ENCODE data around the gene PLEKHA3. TPM values are rescaled to one million over a fixed set of nuclear protein-coding genes. Genes with fewer than 3 reads are reported as not detected.

Gene PLEKHA3
- total RNA-seq, 3 donors from 2014 or later (not counting 1 experiment from before 2014, with no cell fraction given): 22.6 to 39.1 (median 34.5) TPM

DNA sequence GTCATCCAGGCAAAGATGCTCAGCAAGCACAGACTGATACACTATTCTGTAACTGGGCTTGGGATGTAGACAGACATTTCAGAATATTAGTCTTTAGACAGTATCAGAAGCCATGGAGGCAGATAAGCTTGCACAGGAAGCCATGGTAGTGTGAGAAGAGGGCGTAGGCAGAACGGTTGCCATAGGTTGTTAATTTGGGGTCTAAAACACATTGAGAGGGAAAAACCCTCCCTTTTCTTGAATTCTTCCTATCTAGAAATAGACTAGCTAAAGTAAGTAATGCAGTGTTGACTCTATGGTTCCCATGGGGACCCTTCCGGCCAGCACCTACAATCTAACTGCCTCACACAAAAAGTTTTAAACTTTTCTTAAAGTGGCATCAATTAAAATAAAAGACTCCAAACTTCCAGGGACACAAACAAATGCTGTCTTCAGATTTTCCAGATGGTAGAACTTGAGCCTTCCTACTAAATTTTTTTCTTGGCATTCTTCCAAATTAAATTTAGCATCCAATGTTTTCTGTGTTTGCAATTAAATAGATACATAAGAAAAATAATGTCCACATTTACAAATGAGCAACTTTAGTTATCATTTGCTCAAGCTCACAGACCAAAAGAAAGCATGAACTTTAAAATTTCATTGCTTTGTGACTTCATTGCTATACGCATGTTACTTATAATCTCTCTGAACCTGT, 31.1 kb upstream of the PLEKHA3 start:
- Histone ChIP-seq H3K27me3 (ENCODE audit: control insufficient read depth, insufficient read depth, low read length) (no peaks in the 10 kb centered on the region), H3K4me1 (ENCODE audit: control insufficient read depth, insufficient read depth, low read length) (peaks cover 13% of the 10 kb centered on the region), H3K36me3 (ENCODE audit: control insufficient read depth, insufficient read depth, low read length) (peaks cover 24% of the 10 kb centered on the region), H3K27ac (ENCODE audit: low read length) (no peak overlapping the region), H3K4me3 (ENCODE audit: low read length) (no peak overlapping the region), H3K9me3 (ENCODE audit: control insufficient read depth, insufficient read depth, low read length) (no peaks in the 10 kb centered on the region)
- TF ChIP-seq, protein P1, sequence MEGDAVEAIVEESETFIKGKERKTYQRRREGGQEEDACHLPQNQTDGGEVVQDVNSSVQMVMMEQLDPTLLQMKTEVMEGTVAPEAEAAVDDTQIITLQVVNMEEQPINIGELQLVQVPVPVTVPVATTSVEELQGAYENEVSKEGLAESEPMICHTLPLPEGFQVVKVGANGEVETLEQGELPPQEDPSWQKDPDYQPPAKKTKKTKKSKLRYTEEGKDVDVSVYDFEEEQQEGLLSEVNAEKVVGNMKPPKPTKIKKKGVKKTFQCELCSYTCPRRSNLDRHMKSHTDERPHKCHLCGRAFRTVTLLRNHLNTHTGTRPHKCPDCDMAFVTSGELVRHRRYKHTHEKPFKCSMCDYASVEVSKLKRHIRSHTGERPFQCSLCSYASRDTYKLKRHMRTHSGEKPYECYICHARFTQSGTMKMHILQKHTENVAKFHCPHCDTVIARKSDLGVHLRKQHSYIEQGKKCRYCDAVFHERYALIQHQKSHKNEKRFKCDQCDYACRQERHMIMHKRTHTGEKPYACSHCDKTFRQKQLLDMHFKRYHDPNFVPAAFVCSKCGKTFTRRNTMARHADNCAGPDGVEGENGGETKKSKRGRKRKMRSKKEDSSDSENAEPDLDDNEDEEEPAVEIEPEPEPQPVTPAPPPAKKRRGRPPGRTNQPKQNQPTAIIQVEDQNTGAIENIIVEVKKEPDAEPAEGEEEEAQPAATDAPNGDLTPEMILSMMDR (IDR thresholded peaks at IDR 0.05): no peak
- H3K27ac Mint-ChIP-seq: peak overlapping the region; percentile 2 to 17
- ATAC-seq (no peak), DNase-seq (peak in 1 of 2 donors; percentile 23)
- intact Hi-C loops (cut with micrococcal nuclease): no loop called here
- 74% methylated on average over 3 of the region's 4 CpGs for WGBS (ENCODE audit: insufficient coverage)
- peaks cover 34 to 37% of the 10 kb centered on the region in 2 donors for H3K4me1 Mint-ChIP-seq
- no peaks in the 10 kb centered on the region for H3K9me3 Mint-ChIP-seq
- H3K36me3 Mint-ChIP-seq: no peaks in the 10 kb centered on the region
- peak overlapping the region; percentile 88 for H3K4me3 Mint-ChIP-seq
- H3K27me3 Mint-ChIP-seq (ENCODE audit: low read depth in 2 of 2): no peaks in the 10 kb centered on the region

DNA sequence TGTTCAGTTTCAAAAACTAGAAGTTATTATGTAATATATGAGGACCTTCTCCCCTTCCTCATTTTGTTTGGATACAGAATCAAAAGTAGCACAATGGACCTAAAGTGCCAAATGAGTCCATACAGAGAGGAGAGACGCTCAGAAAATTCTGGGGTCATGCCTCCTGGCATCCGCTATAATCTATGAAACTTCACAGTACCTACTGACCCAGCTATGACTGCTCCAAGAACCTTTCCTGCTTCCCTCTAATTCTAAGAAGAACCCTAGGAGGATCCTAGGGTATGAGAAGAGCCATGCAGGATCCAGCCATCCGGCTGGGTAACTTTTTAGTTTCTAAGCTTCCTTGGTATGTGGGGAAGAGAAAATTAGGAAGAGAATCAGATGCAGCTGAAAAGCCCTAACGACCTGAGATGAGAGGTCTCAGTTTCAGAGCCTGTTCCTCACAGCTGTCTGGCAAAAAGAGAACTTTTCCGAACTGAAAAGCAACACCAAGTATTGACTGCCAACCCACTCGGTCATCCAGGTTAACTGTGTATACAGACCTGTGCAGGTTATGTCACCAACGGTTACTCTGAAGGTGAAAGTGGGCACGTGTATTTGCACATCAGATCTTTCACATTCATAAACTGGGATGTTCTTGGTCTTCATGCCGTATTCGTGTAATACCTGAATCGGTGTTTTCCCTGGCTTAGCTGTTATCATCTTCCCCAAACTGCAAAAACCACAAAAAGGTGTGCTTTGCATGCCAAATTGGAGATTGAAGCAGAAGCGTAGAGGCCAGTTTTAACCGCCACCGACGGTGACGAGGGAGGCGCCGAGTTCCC, 30.3 kb upstream of the PLEKHA3 start:
- ATAC-seq (no peak), DNase-seq (peak in 1 of 2 donors; percentile 92)
- TF ChIP-seq, protein P1 (IDR thresholded peaks at IDR 0.05): no peak
- Histone ChIP-seq H3K4me1 (ENCODE audit: control insufficient read depth, insufficient read depth, low read length) (peaks cover 13% of the 10 kb centered on the region), H3K27me3 (ENCODE audit: control insufficient read depth, insufficient read depth, low read length) (no peaks in the 10 kb centered on the region), H3K9me3 (ENCODE audit: control insufficient read depth, insufficient read depth, low read length) (no peaks in the 10 kb centered on the region), H3K27ac (ENCODE audit: low read length) (peak overlapping the region; percentile 83), H3K4me3 (ENCODE audit: low read length) (peak overlapping the region; percentile 94), H3K36me3 (ENCODE audit: control insufficient read depth, insufficient read depth, low read length) (peaks cover 19% of the 10 kb centered on the region)
- H3K4me1 Mint-ChIP-seq: peaks cover 34 to 37% of the 10 kb centered on the region in 2 donors
- H3K9me3 Mint-ChIP-seq: no peaks in the 10 kb centered on the region
- H3K4me3 Mint-ChIP-seq: peak overlapping the region; percentile 88
- peaks cover 4 to 7% of the 10 kb centered on the region in 2 donors for H3K27me3 Mint-ChIP-seq (ENCODE audit: low read depth in 2 of 2)
- 14% methylated on average over 18 of the region's 18 CpGs for WGBS (ENCODE audit: insufficient coverage)
- H3K27ac Mint-ChIP-seq: peak overlapping the region; percentile 17 to 92
- H3K36me3 Mint-ChIP-seq: no peaks in the 10 kb centered on the region
- intact Hi-C loops (cut with micrococcal nuclease): no loop called here

DNA sequence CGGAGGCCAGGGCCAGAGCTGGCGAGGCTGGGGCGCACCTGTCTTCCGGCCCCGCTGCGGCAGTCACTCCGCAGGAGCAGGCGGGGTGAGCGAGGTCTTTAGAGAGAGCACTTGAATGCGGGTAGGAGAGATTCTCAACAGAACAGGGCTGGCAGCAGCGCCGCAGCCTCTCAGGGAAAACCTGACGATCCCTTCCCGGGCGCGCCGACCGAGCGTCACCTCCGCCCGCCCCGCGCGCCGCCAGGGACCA, 29.8 kb upstream of the PLEKHA3 start:
- Histone ChIP-seq H3K4me3 (ENCODE audit: low read length) (peak overlapping the region; percentile 94), H3K27ac (ENCODE audit: low read length) (peak overlapping the region; percentile 83), H3K27me3 (ENCODE audit: control insufficient read depth, insufficient read depth, low read length) (no peaks in the 10 kb centered on the region), H3K9me3 (ENCODE audit: control insufficient read depth, insufficient read depth, low read length) (no peaks in the 10 kb centered on the region), H3K36me3 (ENCODE audit: control insufficient read depth, insufficient read depth, low read length) (peaks cover 16% of the 10 kb centered on the region), H3K4me1 (ENCODE audit: control insufficient read depth, insufficient read depth, low read length) (peaks cover 13% of the 10 kb centered on the region)
- Mint-ChIP-seq H3K27me3 (ENCODE audit: low read depth in 2 of 2) (peaks cover 5 to 9% of the 10 kb centered on the region in 2 donors), H3K4me1 (peaks cover 34 to 37% of the 10 kb centered on the region in 2 donors), H3K4me3 (peak overlapping the region; percentile 88), H3K27ac (peak overlapping the region; percentile 17 to 92), H3K36me3 (no peaks in the 10 kb centered on the region), H3K9me3 (no peaks in the 10 kb centered on the region)
- 0% methylated on average over 25 of the region's 25 CpGs for WGBS (ENCODE audit: insufficient coverage)
- TF ChIP-seq, protein P1 (IDR thresholded peaks at IDR 0.05): no peak
- intact Hi-C loops (cut with micrococcal nuclease): no loop called here
- DNase-seq (no peak), ATAC-seq (peak in 1 of 3 donors; percentile 15)
